Smooth muscle cell (in vitro differentiated cells): ENCODE results near the gene ESPN. TPM values are rescaled to one million over a fixed set of nuclear protein-coding genes. Genes with fewer than 3 reads are reported as not detected.

Experiments used
- DNase-seq: peaks from one replicate; lab custom pipeline; 2025; ENCODE audit not compliant: unreplicated experiment; lab: John Stamatoyannopoulos, UW
- H2AFZ ChIP-seq: fragments of 200-600 bp; sonication (generic); 2 replicates; pipeline ENCODE4 v1.6.0; 2016; ENCODE audit warnings: antibody characterized with exemption, low read depth, mild to moderate bottlenecking
- H3F3A ChIP-seq: fragments of 200-600 bp; sonication (generic); 2 replicates; pipeline ENCODE4 v1.6.0; 2017; ENCODE audit warnings: antibody characterized with exemption, low read depth
- H3K27ac ChIP-seq: fragments of 200-600 bp; sonication (generic); 2 replicates; pipeline ENCODE4 v1.5.1; 2016; ENCODE audit warnings: low read depth, mild to moderate bottlenecking
- H3K27me3 ChIP-seq: fragments of 200-600 bp; sonication (generic); 2 replicates; pipeline ENCODE4 v1.6.1; 2016; ENCODE audit warnings: low read depth, mild to moderate bottlenecking
- H3K36me3 ChIP-seq: fragments of 200-600 bp; sonication (generic); 2 replicates; pipeline ENCODE4 v1.5.1; 2016; ENCODE audit warnings: low read depth
- H3K4me1 ChIP-seq: fragments of 200-600 bp; sonication (generic); 2 replicates; pipeline ENCODE4 v1.5.1; 2016; ENCODE audit warnings: low read depth
- H3K4me2 ChIP-seq: fragments of 200-600 bp; sonication (generic); 2 replicates; pipeline ENCODE4 v1.6.0; 2016; ENCODE audit warnings: mild to moderate bottlenecking
- H3K4me3 ChIP-seq: fragments of 200-600 bp; sonication (generic); 2 replicates; pipeline ENCODE4 v1.5.1; 2016; ENCODE audit warnings: mild to moderate bottlenecking
- H3K79me2 ChIP-seq: fragments of 200-600 bp; sonication (generic); 2 replicates; pipeline ENCODE4 v1.6.0; 2016; ENCODE audit warnings: low read depth, mild to moderate bottlenecking
- H3K9ac ChIP-seq: fragments of 200-600 bp; sonication (generic); 2 replicates; pipeline ENCODE4 v1.6.0; 2016; ENCODE audit warnings: low read depth
- H3K9me3 ChIP-seq: fragments of 200-600 bp; sonication (generic); replicated peaks from 2 replicates; pipeline ENCODE4 v1.5.1; 2016; ENCODE audit warnings: low read depth
- H4K20me1 ChIP-seq: fragments of 200-600 bp; sonication (generic); 2 replicates; pipeline ENCODE4 v1.6.0; 2016; ENCODE audit warnings: low read depth
- WGBS: methylation state at CpG from one replicate; pipeline ENCODE4 v1.1.7; 2016; ENCODE audit warnings: low lambda C conversion rate; 5-methylcytosine and 5-hydroxymethylcytosine counted together
- polyA plus RNA-seq: library from polyadenylated mRNA; unstranded; fragments of >200 nt; fragmentation: Nextera tagmentation; extraction: Ambion mirVana; gene quantifications from 2 replicates; pipeline ENCODE4 v1.2.1, GENCODE V29; 2016
- total RNA-seq: library from RNA; depleted of rRNA; stranded (reverse); fragments of >200 nt; gene quantifications from 2 replicates; pipeline ENCODE4 v1.2.3, GENCODE V29; 2014
- TF ChIP-seq, protein P1 (sequence below): fragments of 200-600 bp; sonication (generic); IDR thresholded peaks from 2 replicates; pipeline ENCODE4 v1.5.1; 2017; ENCODE audit warnings: borderline replicate concordance, mild to moderate bottlenecking, antibody characterized with exemption; ENCODE audit not compliant: insufficient read depth, poor library complexity, severe bottlenecking

The ESPN gene
- total and polyA plus RNA-seq, 2 experiments from 2014 or later = 1.1 TPM; not detected in 1

DNA sequence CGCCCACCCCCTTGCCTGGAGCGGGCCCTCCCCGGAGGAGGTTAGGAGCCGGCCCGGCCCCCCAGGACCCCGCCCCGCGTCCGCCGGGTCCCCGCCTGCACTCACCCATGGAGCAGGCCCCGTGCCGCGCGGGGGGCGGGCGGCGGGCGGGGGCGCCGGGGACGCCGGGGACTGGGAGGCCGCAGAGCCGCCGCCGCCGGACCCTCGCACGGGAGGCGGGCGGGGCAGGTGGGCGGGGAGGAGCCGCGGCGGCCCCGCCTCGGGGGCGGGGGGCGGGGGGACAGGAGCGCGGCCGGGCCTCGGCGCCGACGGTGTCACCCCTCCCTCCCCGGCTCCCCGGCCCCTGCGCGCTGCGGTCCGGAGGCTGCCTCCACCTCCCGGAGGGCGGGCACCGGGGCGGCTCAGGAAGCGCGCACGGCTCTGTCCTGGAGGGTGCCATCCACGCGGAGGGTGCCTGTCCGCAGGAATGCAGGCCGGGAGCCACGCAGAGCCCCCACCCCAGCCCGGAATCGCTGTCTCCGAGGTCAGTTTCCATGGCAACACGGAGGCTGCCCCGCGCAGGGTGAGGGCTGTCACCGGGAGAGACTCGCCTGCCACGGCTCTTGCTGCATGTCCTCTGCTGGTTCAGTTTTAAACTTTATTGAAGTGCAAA is 72.8 kb downstream of the ESPN start:
- Histone ChIP-seq H3K4me3 (peak overlapping the region; percentile 72), H4K20me1 (no peaks in the 10 kb centered on the region), H3K4me2 (peak overlapping the region; percentile 92), H3K9me3 (no peaks in the 10 kb centered on the region), H3F3A (peaks cover 2% of the 10 kb centered on the region), H3K79me2 (no peaks in the 10 kb centered on the region), H3K36me3 (no peaks in the 10 kb centered on the region), H3K9ac (peak overlapping the region; percentile 58), H3K27me3 (no peaks in the 10 kb centered on the region), H3K27ac (no peak overlapping the region), H2AFZ (peak overlapping the region; percentile 71), H3K4me1 (peaks cover 17% of the 10 kb centered on the region)
- DNase-seq = peak; percentile 65
- TF ChIP-seq, protein P1, sequence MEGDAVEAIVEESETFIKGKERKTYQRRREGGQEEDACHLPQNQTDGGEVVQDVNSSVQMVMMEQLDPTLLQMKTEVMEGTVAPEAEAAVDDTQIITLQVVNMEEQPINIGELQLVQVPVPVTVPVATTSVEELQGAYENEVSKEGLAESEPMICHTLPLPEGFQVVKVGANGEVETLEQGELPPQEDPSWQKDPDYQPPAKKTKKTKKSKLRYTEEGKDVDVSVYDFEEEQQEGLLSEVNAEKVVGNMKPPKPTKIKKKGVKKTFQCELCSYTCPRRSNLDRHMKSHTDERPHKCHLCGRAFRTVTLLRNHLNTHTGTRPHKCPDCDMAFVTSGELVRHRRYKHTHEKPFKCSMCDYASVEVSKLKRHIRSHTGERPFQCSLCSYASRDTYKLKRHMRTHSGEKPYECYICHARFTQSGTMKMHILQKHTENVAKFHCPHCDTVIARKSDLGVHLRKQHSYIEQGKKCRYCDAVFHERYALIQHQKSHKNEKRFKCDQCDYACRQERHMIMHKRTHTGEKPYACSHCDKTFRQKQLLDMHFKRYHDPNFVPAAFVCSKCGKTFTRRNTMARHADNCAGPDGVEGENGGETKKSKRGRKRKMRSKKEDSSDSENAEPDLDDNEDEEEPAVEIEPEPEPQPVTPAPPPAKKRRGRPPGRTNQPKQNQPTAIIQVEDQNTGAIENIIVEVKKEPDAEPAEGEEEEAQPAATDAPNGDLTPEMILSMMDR = no peak
- under 1% methylated on average over 20 of the region's 74 CpGs for WGBS

DNA sequence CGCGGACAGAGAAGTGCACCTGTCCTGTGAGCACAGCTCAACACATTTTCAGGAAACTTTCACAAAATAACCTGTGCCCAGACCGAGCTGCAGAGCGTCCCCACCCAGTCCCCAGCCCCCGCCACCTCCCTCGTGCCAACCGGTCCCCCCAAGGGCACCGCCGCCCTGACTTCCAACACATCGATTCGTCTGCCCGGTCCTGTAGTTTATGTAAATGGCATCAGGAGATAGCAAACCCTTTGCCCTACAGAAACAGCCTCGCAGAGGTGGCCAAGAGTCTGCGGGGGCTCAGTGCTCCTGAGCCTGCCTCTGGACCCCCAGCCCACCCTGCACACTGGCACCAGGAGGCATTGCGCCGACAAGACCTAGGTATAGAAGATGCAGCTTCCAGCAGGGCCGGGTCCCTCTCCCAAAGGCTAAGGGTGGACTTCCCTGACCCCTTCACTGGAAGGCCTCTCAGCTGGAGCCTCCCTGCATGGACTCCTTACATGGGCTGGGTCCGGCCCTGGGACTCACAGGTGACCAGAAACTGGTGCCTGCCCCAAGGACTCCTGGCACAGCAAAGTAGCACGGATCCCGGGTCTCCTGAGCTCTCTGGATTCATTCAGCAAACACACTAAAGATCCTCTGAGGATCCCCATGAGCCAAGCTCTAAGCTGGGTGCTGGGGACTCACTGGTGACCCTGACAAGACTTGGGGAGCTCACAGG is 73.4 kb downstream of the ESPN start:
- H3K4me3 ChIP-seq = peak overlapping the region; percentile 72
- H3K27ac ChIP-seq = no peak overlapping the region
- H3K9ac ChIP-seq = no peak overlapping the region
- peak overlapping the region; percentile 92 for H3K4me2 ChIP-seq
- peak overlapping the region; percentile 71 for H2AFZ ChIP-seq
- peaks cover 17% of the 10 kb centered on the region for H3K4me1 ChIP-seq
- H3K79me2 ChIP-seq = no peaks in the 10 kb centered on the region
- 59% methylated on average over 20 of the region's 20 CpGs for WGBS
- H3K36me3 ChIP-seq = no peaks in the 10 kb centered on the region
- no peaks in the 10 kb centered on the region for H3K9me3 ChIP-seq
- TF ChIP-seq, protein P1 = no peak
- H3F3A ChIP-seq = no peaks in the 10 kb centered on the region
- DNase-seq = no peak
- no peaks in the 10 kb centered on the region for H3K27me3 ChIP-seq
- no peaks in the 10 kb centered on the region for H4K20me1 ChIP-seq

DNA sequence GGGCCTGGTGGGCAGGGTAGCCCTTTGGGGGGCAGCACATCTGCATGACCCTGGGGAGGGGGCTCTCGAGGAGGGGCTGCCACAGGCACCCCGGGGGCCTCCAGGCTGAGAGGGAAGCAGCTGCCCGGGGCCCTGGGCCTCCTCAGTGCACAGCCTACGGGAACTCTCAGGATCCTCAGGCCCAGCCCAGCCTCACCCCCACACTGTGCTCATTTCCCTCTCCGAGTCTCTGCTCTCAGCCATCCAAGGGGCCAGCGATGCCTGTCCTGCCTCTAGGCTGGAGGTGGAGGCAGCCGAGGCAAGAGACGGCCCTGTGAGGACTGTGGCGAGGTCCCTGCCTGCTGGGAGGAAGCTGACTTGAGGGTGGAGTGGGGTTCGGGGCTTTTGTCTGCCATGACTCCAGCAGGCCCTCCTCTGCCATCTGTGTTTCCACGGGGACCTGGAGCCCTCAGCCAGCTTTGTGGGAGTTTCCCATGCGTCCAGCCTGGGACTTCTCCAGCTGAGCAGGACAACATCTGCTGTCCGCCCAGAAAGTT is 74.1 kb downstream of the ESPN start:
- Histone ChIP-seq H2AFZ (no peak overlapping the region), H3K9me3 (no peaks in the 10 kb centered on the region), H3K9ac (no peak overlapping the region), H3K27me3 (no peaks in the 10 kb centered on the region), H3K4me3 (no peak overlapping the region), H3F3A (no peaks in the 10 kb centered on the region), H3K4me1 (peaks cover 17% of the 10 kb centered on the region), H3K79me2 (no peaks in the 10 kb centered on the region), H3K27ac (no peak overlapping the region), H3K36me3 (no peaks in the 10 kb centered on the region), H3K4me2 (no peak overlapping the region), H4K20me1 (no peaks in the 10 kb centered on the region)
- no peak for DNase-seq
- WGBS = 60% methylated on average over 12 of the region's 13 CpGs
- TF ChIP-seq, protein P1 = no peak
